ENCODE results near the gene IL1A. TPM values are rescaled to one million over a fixed set of nuclear protein-coding genes. Genes with fewer than 3 reads are reported as not detected.

IL1A gene
- total and polyA plus RNA-seq, 10 of the 15 experiments (the other 5 are each of a cell fraction or from before 2014, with no cell fraction given), result 0.10 to 8.7 (median 6.9) TPM

GRCh38 chr2:112730791-112731190 lies 53.5 kb downstream of the IL1A start:
- in situ Hi-C loops (cut with MboI) (no loop called here), intact Hi-C loops (cut with micrococcal nuclease; ENCODE audit: unreplicated experiment) (no loop called here)
- no peak overlapping the region for H3K4me2 ChIP-seq (ENCODE audit: control insufficient read depth, insufficient read depth)
- H3K4me3 ChIP-seq, result no peak overlapping the region
- no peak overlapping the region for H3K27ac ChIP-seq (ENCODE audit: control insufficient read depth, insufficient read depth)
- FAIRE-seq (no peak), ATAC-seq (no peak), DNase-seq (ENCODE audit: low read depth, low spot score) (no peak)
- SMC1A ChIA-PET (ENCODE audit: uncharacterized antibody, unreplicated experiment), result interaction anchor here (0.7 to 10.9 kb wide), 9 partner anchors 8 to 211 kb away, joined by 3 to 455 read pairs (median 6); no protein-coding TSS in a partner anchor
- TF ChIP-seq CREB1 (IDR thresholded peaks at IDR 0.05; ENCODE audit: low read depth) (no peak), CTCF (IDR thresholded peaks at IDR 0.05 in 2 of 3, conservative IDR thresholded peaks at IDR 0.05 in 1 of 3; ENCODE audit: control insufficient read depth in 2 of 3, extremely low read depth in 1 of 3, insufficient read depth in 1 of 3, low read depth in 3 of 3, low read length in 3 of 3) (no peak), SUZ12 (IDR thresholded peaks at IDR 0.05; ENCODE audit: unreplicated experiment) (no peak)
- RAD21 ChIA-PET (ENCODE audit: unreplicated experiment), result interaction anchor here (1.6 to 10.7 kb wide), 5 partner anchors 38 to 211 kb away, joined by 6 to 494 read pairs (median 117); no protein-coding TSS in a partner anchor
- WGBS (ENCODE audit: insufficient coverage, insufficient replicate concordance, low lambda C conversion rate, missing lambda C conversion rate), result 59% methylated on average over 5 of the region's 5 CpGs
- BruUV-seq (replicated peaks), result no TSS peak
- no peak overlapping the region for H2AFZ ChIP-seq (ENCODE audit: control insufficient read depth, low read depth, low read length)
- no peaks in the 10 kb centered on the region for H3K79me2 ChIP-seq (ENCODE audit: control insufficient read depth, insufficient read depth, low read length)
- H3K4me1 ChIP-seq (ENCODE audit: control insufficient read depth, insufficient read depth, low read length), result peaks cover 12% of the 10 kb centered on the region
- POLR2A ChIA-PET, result interaction anchor here (0.6 to 1.0 kb wide), 2 partner anchors 86 to 99 kb away, joined by 3 read pairs; no protein-coding TSS in a partner anchor
- H3K36me3 ChIP-seq (ENCODE audit: control insufficient read depth in 2 of 2, insufficient read depth in 2 of 2, low read length in 1 of 2), result no peaks in the 10 kb centered on the region; a peak in 1 of 4 replicates
- CTCF ChIA-PET, result interaction anchor here (0.6 to 12.8 kb wide), 8 partner anchors 19 to 211 kb away, joined by 3 to 671 read pairs (median 56); no protein-coding TSS in a partner anchor
- H3K9ac ChIP-seq (ENCODE audit: control insufficient read depth, insufficient read depth, low read length), result no peak overlapping the region
- H4K20me1 ChIP-seq (ENCODE audit: control insufficient read depth, insufficient read depth), result no peaks in the 10 kb centered on the region
- no peaks in the 10 kb centered on the region for H3K27me3 ChIP-seq (replicated peaks in 1 of 2; ENCODE audit: control insufficient read depth in 2 of 2, insufficient read depth in 2 of 2, low read length in 1 of 2)
- H3K9me3 ChIP-seq (replicated peaks; ENCODE audit: control insufficient read depth, insufficient read depth, low read length), result no peaks in the 10 kb centered on the region

- BruUV-seq (replicated peaks), result no TSS peak
- SMC1A ChIA-PET (ENCODE audit: uncharacterized antibody, unreplicated experiment), result interaction anchor here (0.7 to 10.9 kb wide), 11 partner anchors 9 to 212 kb away, joined by 3 to 455 read pairs (median 6); no protein-coding TSS in a partner anchor
These were observed 54.1 kb downstream of the IL1A start for GRCh38 chr2:112730216-112730615.

More at GRCh38 chr2:112730216-112730615, 54.1 kb downstream of the IL1A start:
- no peaks in the 10 kb centered on the region for H3K9me3 ChIP-seq (replicated peaks; ENCODE audit: control insufficient read depth, insufficient read depth, low read length)
- intact Hi-C loops (cut with micrococcal nuclease; ENCODE audit: unreplicated experiment), result no loop called here
- H3K9ac ChIP-seq (ENCODE audit: control insufficient read depth, insufficient read depth, low read length), result no peak overlapping the region
- WGBS (ENCODE audit: insufficient coverage, insufficient replicate concordance, low lambda C conversion rate, missing lambda C conversion rate), result 73% methylated on average over 7 of the region's 8 CpGs
- H3K79me2 ChIP-seq (ENCODE audit: control insufficient read depth, insufficient read depth, low read length), result no peaks in the 10 kb centered on the region
- POLR2A ChIA-PET, result interaction anchor here (0.6 to 1.0 kb wide), 2 partner anchors 99 to 1510 kb away, joined by 3 read pairs; no protein-coding TSS in a partner anchor
- no peak overlapping the region for H3K4me3 ChIP-seq
- RAD21 ChIA-PET (ENCODE audit: unreplicated experiment), result interaction anchor here (1.4 to 10.7 kb wide), 6 partner anchors 9 to 211 kb away, joined by 3 to 494 read pairs (median 62); no protein-coding TSS in a partner anchor
- no peak overlapping the region for H3K4me2 ChIP-seq (ENCODE audit: control insufficient read depth, insufficient read depth)
- H3K27me3 ChIP-seq (replicated peaks in 1 of 2; ENCODE audit: control insufficient read depth in 2 of 2, insufficient read depth in 2 of 2, low read length in 1 of 2), result no peaks in the 10 kb centered on the region
- CTCF ChIA-PET, result interaction anchor here (0.9 to 12.8 kb wide), 8 partner anchors 19 to 211 kb away, joined by 3 to 671 read pairs (median 88); partner anchors contain the start of gene SLC20A1
- in situ Hi-C loops (cut with MboI), result no loop called here
- H2AFZ ChIP-seq (ENCODE audit: control insufficient read depth, low read depth, low read length), result no peak overlapping the region
- H3K27ac ChIP-seq (ENCODE audit: control insufficient read depth, insufficient read depth), result no peak overlapping the region
- FAIRE-seq (no peak), DNase-seq (ENCODE audit: low read depth, low spot score) (no peak), ATAC-seq (no peak)
- TF ChIP-seq BCL3 (IDR thresholded peaks at IDR 0.05; ENCODE audit: borderline replicate concordance, insufficient read depth, low read depth, low read length, poor library complexity, severe bottlenecking) (no peak), USF1 (IDR thresholded peaks at IDR 0.05; ENCODE audit: borderline replicate concordance, extremely low read length, insufficient read depth, low read depth, low read length) (no peak), RBBP5 (conservative IDR thresholded peaks at IDR 0.05) (no peak), RCOR1 (conservative IDR thresholded peaks at IDR 0.05; ENCODE audit: low read depth, low read length) (no peak), ZBTB33 (IDR thresholded peaks at IDR 0.05) (no peak)
- H4K20me1 ChIP-seq (ENCODE audit: control insufficient read depth, insufficient read depth), result no peaks in the 10 kb centered on the region
- H3K36me3 ChIP-seq (ENCODE audit: control insufficient read depth in 2 of 2, insufficient read depth in 2 of 2, low read length in 1 of 2), result no peaks in the 10 kb centered on the region; a peak in 1 of 4 replicates
- peaks cover 18% of the 10 kb centered on the region for H3K4me1 ChIP-seq (ENCODE audit: control insufficient read depth, insufficient read depth, low read length)

Measured in GM12878 (cell line).